SK-N-SH treated with all-trans-retinoic acid at 6 μM for 48 hours (cell line): ENCODE measurements around the gene SMARCA2.

ENCODE experiments used
- ATAC-seq: fragments of 200-7000 bp; cut with Tn5 transposase; 3 replicates; pipeline ENCODE4 v1.9.1; 2020; ENCODE audit warnings: mild to moderate bottlenecking, moderate library complexity
- ARNTL ChIP-seq: fragments of 450-650 bp; formaldehyde crosslinking; IDR thresholded peaks from 2 replicates; pipeline ENCODE4 v1.5.0; 2020; ENCODE audit warnings: low read depth, mild to moderate bottlenecking, moderate library complexity, borderline replicate concordance
- BACH2 ChIP-seq: fragments of 250-450 bp; sonication (Bioruptor Pico); IDR thresholded peaks from 2 replicates; pipeline ENCODE4 v1.9.0; 2021; ENCODE audit warnings: mild to moderate bottlenecking, borderline replicate concordance
- CREB5 ChIP-seq: fragments of 250-450 bp; sonication (Bioruptor Pico); IDR thresholded peaks from 2 replicates; pipeline ENCODE4 v1.5.1; 2020; ENCODE audit warnings: low read depth, mild to moderate bottlenecking, moderate library complexity
- CSDC2 ChIP-seq: fragments of 250-450 bp; sonication (Bioruptor Pico); IDR thresholded peaks from 2 replicates; pipeline ENCODE4 v1.5.0; 2020; ENCODE audit warnings: mild to moderate bottlenecking, moderate library complexity
- ESRRG ChIP-seq: fragments of 250-450 bp; sonication (Bioruptor Pico); IDR thresholded peaks from 2 replicates; pipeline ENCODE4 v1.6.1; 2021; ENCODE audit warnings: mild to moderate bottlenecking
- GLIS3 ChIP-seq: fragments of 250-450 bp; sonication (Bioruptor Pico); IDR thresholded peaks from 2 replicates; pipeline ENCODE4 v1.5.0; 2020; ENCODE audit warnings: mild to moderate bottlenecking, moderate library complexity
- ISL1 ChIP-seq: fragments of 250-450 bp; sonication (Bioruptor Pico); IDR thresholded peaks from 2 replicates; pipeline ENCODE4 v2.1.2; 2022; ENCODE audit warnings: mild to moderate bottlenecking, moderate library complexity
- PPARA ChIP-seq: fragments of 250-450 bp; sonication (Bioruptor Pico); IDR thresholded peaks from 2 replicates; pipeline ENCODE4 v1.5.0; 2020; ENCODE audit warnings: mild to moderate bottlenecking, borderline replicate concordance
- RARB ChIP-seq: fragments of 250-450 bp; sonication (Bioruptor Pico); IDR thresholded peaks from 2 replicates; pipeline ENCODE4 v1.8.0; 2021; ENCODE audit warnings: mild to moderate bottlenecking, moderate library complexity
- SNAI2 ChIP-seq: fragments of 250-450 bp; sonication (Bioruptor Pico); IDR thresholded peaks from 2 replicates; pipeline ENCODE4 v1.5.0; 2020; ENCODE audit warnings: mild to moderate bottlenecking, moderate library complexity
- TCF4 ChIP-seq: fragments of 250-450 bp; sonication (Bioruptor Pico); IDR thresholded peaks from 2 replicates; pipeline ENCODE4 v1.8.0; 2021; ENCODE audit warnings: mild to moderate bottlenecking, moderate library complexity, borderline replicate concordance
- ZC3H10 ChIP-seq: fragments of 250-450 bp; sonication (Bioruptor Pico); IDR thresholded peaks from 2 replicates; pipeline ENCODE4 v1.5.1; 2021; ENCODE audit warnings: mild to moderate bottlenecking, moderate library complexity
- ZFP3 ChIP-seq: fragments of 250-450 bp; sonication (Bioruptor Pico); IDR thresholded peaks from 2 replicates; pipeline ENCODE4 v1.5.0; 2020; ENCODE audit warnings: mild to moderate bottlenecking, moderate library complexity
- ZFP30 ChIP-seq: fragments of 450-650 bp; formaldehyde crosslinking; IDR thresholded peaks from 2 replicates; pipeline ENCODE4 v1.5.0; 2022; ENCODE audit warnings: mild to moderate bottlenecking, moderate library complexity
- ZNF565 ChIP-seq: fragments of 450-650 bp; formaldehyde crosslinking; conservative IDR thresholded peaks from 2 replicates; pipeline ENCODE4 v1.5.0; 2020; ENCODE audit warnings: low read depth, mild to moderate bottlenecking, moderate library complexity
- ZNF8 ChIP-seq: fragments of 450-650 bp; formaldehyde crosslinking; IDR thresholded peaks from 2 replicates; pipeline ENCODE4 v1.5.0; 2020; ENCODE audit warnings: mild to moderate bottlenecking, moderate library complexity
- TF ChIP-seq, protein P1 (sequence below): fragments of 250-450 bp; sonication (Bioruptor Pico); IDR thresholded peaks from 2 replicates; pipeline ENCODE4 v1.8.0; 2021; ENCODE audit warnings: low read depth, mild to moderate bottlenecking, moderate library complexity, borderline replicate concordance
- TF ChIP-seq, protein P2 (sequence below): fragments of 250-450 bp; sonication (Bioruptor Pico); IDR thresholded peaks from 2 replicates; pipeline ENCODE4 v1.8.0; 2020; ENCODE audit warnings: mild to moderate bottlenecking, moderate library complexity, borderline replicate concordance
- TF ChIP-seq, protein P3 (sequence below): fragments of 250-450 bp; sonication (Bioruptor Pico); IDR thresholded peaks from 2 replicates; pipeline ENCODE4 v1.5.0; 2020; ENCODE audit warnings: mild to moderate bottlenecking, moderate library complexity
- TF ChIP-seq, protein P4 (sequence below): fragments of 250-450 bp; sonication (Bioruptor Pico); IDR thresholded peaks from 2 replicates; pipeline ENCODE4 v1.5.1; 2021; ENCODE audit warnings: mild to moderate bottlenecking, moderate library complexity

SMARCA2 gene

GRCh38 chr9:2027543-2028160, 12.5 kb downstream of the SMARCA2 start:
- ATAC-seq, result no peak
- TF ChIP-seq BACH2 (CRISPR knock-in tag) (no peak), ISL1 (CRISPR knock-in tag) (no peak), ESRRG (no peak), PPARA (CRISPR knock-in tag) (no peak), GLIS3 (CRISPR knock-in tag) (no peak), CREB5 (CRISPR knock-in tag) (no peak), TCF4 (CRISPR knock-in tag) (no peak), ZNF8 (no peak), ZFP30 (CRISPR knock-in tag) (no peak)
- TF ChIP-seq, protein P1, sequence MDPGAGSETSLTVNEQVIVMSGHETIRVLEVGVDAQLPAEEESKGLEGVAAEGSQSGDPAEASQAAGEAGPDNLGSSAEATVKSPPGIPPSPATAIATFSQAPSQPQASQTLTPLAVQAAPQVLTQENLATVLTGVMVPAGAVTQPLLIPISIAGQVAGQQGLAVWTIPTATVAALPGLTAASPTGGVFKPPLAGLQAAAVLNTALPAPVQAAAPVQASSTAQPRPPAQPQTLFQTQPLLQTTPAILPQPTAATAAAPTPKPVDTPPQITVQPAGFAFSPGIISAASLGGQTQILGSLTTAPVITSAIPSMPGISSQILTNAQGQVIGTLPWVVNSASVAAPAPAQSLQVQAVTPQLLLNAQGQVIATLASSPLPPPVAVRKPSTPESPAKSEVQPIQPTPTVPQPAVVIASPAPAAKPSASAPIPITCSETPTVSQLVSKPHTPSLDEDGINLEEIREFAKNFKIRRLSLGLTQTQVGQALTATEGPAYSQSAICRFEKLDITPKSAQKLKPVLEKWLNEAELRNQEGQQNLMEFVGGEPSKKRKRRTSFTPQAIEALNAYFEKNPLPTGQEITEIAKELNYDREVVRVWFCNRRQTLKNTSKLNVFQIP (CRISPR knock-in tag), result no peak
- TF ChIP-seq, protein P2, sequence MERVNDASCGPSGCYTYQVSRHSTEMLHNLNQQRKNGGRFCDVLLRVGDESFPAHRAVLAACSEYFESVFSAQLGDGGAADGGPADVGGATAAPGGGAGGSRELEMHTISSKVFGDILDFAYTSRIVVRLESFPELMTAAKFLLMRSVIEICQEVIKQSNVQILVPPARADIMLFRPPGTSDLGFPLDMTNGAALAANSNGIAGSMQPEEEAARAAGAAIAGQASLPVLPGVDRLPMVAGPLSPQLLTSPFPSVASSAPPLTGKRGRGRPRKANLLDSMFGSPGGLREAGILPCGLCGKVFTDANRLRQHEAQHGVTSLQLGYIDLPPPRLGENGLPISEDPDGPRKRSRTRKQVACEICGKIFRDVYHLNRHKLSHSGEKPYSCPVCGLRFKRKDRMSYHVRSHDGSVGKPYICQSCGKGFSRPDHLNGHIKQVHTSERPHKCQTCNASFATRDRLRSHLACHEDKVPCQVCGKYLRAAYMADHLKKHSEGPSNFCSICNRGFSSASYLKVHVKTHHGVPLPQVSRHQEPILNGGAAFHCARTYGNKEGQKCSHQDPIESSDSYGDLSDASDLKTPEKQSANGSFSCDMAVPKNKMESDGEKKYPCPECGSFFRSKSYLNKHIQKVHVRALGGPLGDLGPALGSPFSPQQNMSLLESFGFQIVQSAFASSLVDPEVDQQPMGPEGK, result no peak
- TF ChIP-seq, protein P3, sequence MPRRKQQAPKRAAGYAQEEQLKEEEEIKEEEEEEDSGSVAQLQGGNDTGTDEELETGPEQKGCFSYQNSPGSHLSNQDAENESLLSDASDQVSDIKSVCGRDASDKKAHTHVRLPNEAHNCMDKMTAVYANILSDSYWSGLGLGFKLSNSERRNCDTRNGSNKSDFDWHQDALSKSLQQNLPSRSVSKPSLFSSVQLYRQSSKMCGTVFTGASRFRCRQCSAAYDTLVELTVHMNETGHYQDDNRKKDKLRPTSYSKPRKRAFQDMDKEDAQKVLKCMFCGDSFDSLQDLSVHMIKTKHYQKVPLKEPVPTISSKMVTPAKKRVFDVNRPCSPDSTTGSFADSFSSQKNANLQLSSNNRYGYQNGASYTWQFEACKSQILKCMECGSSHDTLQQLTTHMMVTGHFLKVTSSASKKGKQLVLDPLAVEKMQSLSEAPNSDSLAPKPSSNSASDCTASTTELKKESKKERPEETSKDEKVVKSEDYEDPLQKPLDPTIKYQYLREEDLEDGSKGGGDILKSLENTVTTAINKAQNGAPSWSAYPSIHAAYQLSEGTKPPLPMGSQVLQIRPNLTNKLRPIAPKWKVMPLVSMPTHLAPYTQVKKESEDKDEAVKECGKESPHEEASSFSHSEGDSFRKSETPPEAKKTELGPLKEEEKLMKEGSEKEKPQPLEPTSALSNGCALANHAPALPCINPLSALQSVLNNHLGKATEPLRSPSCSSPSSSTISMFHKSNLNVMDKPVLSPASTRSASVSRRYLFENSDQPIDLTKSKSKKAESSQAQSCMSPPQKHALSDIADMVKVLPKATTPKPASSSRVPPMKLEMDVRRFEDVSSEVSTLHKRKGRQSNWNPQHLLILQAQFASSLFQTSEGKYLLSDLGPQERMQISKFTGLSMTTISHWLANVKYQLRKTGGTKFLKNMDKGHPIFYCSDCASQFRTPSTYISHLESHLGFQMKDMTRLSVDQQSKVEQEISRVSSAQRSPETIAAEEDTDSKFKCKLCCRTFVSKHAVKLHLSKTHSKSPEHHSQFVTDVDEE (CRISPR knock-in tag), result no peak
- TF ChIP-seq, protein P4, sequence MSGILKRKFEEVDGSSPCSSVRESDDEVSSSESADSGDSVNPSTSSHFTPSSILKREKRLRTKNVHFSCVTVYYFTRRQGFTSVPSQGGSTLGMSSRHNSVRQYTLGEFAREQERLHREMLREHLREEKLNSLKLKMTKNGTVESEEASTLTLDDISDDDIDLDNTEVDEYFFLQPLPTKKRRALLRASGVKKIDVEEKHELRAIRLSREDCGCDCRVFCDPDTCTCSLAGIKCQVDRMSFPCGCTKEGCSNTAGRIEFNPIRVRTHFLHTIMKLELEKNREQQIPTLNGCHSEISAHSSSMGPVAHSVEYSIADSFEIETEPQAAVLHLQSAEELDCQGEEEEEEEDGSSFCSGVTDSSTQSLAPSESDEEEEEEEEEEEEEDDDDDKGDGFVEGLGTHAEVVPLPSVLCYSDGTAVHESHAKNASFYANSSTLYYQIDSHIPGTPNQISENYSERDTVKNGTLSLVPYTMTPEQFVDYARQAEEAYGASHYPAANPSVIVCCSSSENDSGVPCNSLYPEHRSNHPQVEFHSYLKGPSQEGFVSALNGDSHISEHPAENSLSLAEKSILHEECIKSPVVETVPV (CRISPR knock-in tag), result no peak

- ATAC-seq, result no peak
- TF ChIP-seq, protein P4 (CRISPR knock-in tag), result no peak
- TF ChIP-seq SNAI2 (CRISPR knock-in tag) (no peak), ZNF8 (no peak), ZC3H10 (CRISPR knock-in tag) (no peak), PPARA (CRISPR knock-in tag) (no peak), ZFP3 (CRISPR knock-in tag) (no peak), CSDC2 (CRISPR knock-in tag) (no peak), RARB (no peak), ARNTL (CRISPR knock-in tag) (no peak), ISL1 (CRISPR knock-in tag) (no peak), CREB5 (CRISPR knock-in tag) (no peak), GLIS3 (CRISPR knock-in tag) (no peak), ESRRG (no peak), TCF4 (CRISPR knock-in tag) (no peak), ZNF565 (CRISPR knock-in tag) (no peak)
- TF ChIP-seq, protein P3 (CRISPR knock-in tag), result no peak
- TF ChIP-seq, protein P1 (CRISPR knock-in tag), result no peak
These were observed 13.7 kb downstream of the SMARCA2 start for GRCh38 chr9:2028888-2029287.
